ENCODE data around the gene MAST2.

MAST2 gene

GRCh38 chr1:45884700-45885099 lies 81.3 kb downstream of the MAST2 start:
- Histone ChIP-seq H3K36me3 (ENCODE audit: insufficient read depth, low read length) (peaks cover 4% of the 10 kb centered on the region; the same call in 1 of the 2 replicates), H3K9ac (ENCODE audit: low read length) (no peak overlapping the region), H3K4me3 (ENCODE audit: low read depth, low read length, poor library complexity, severe bottlenecking) (no peak overlapping the region), H3K4me1 (ENCODE audit: insufficient read depth, low read length, severe bottlenecking) (peaks cover 10% of the 10 kb centered on the region), H3K4me2 (ENCODE audit: low read length) (no peak overlapping the region), H3K9me2 (ENCODE audit: low read depth, low read length) (no peaks in the 10 kb centered on the region), H3K27ac (ENCODE audit: low read depth, low read length, poor library complexity, severe bottlenecking) (no peak overlapping the region), H3K27me3 (ENCODE audit: insufficient read depth, low read length) (no peaks in the 10 kb centered on the region), H3K9me3 (ENCODE audit: low read length) (no peaks in the 10 kb centered on the region), H3F3A (ENCODE audit: insufficient read depth, low read length) (no peaks in the 10 kb centered on the region), H3K79me2 (ENCODE audit: insufficient read depth, low read length) (no peaks in the 10 kb centered on the region), H2AFZ (ENCODE audit: low read length) (no peak overlapping the region), H4K20me1 (ENCODE audit: insufficient read depth, low read length) (no peaks in the 10 kb centered on the region)
- TF ChIP-seq, protein P1, sequence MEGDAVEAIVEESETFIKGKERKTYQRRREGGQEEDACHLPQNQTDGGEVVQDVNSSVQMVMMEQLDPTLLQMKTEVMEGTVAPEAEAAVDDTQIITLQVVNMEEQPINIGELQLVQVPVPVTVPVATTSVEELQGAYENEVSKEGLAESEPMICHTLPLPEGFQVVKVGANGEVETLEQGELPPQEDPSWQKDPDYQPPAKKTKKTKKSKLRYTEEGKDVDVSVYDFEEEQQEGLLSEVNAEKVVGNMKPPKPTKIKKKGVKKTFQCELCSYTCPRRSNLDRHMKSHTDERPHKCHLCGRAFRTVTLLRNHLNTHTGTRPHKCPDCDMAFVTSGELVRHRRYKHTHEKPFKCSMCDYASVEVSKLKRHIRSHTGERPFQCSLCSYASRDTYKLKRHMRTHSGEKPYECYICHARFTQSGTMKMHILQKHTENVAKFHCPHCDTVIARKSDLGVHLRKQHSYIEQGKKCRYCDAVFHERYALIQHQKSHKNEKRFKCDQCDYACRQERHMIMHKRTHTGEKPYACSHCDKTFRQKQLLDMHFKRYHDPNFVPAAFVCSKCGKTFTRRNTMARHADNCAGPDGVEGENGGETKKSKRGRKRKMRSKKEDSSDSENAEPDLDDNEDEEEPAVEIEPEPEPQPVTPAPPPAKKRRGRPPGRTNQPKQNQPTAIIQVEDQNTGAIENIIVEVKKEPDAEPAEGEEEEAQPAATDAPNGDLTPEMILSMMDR (IDR thresholded peaks at IDR 0.05; ENCODE audit: low read length): no peak
- TF ChIP-seq EZH2 (IDR thresholded peaks at IDR 0.05; ENCODE audit: borderline replicate concordance, low read length): no peak

- no peak overlapping the region for H3K27ac ChIP-seq (ENCODE audit: low read depth, low read length, poor library complexity, severe bottlenecking)
- TF ChIP-seq, protein P1 (IDR thresholded peaks at IDR 0.05; ENCODE audit: low read length): no peak
- TF ChIP-seq EZH2 (IDR thresholded peaks at IDR 0.05; ENCODE audit: borderline replicate concordance, low read length): no peak
- no peaks in the 10 kb centered on the region for H4K20me1 ChIP-seq (ENCODE audit: insufficient read depth, low read length)
- no peaks in the 10 kb centered on the region for H3K4me1 ChIP-seq (ENCODE audit: insufficient read depth, low read length, severe bottlenecking)
- H3K4me3 ChIP-seq (ENCODE audit: low read depth, low read length, poor library complexity, severe bottlenecking): no peak overlapping the region
- H3K79me2 ChIP-seq (ENCODE audit: insufficient read depth, low read length): no peaks in the 10 kb centered on the region
- H3K9me2 ChIP-seq (ENCODE audit: low read depth, low read length): no peaks in the 10 kb centered on the region
- H3F3A ChIP-seq (ENCODE audit: insufficient read depth, low read length): no peaks in the 10 kb centered on the region
- no peak overlapping the region for H2AFZ ChIP-seq (ENCODE audit: low read length)
- no peak overlapping the region for H3K4me2 ChIP-seq (ENCODE audit: low read length)
- no peak overlapping the region for H3K9ac ChIP-seq (ENCODE audit: low read length)
- H3K36me3 ChIP-seq (ENCODE audit: insufficient read depth, low read length): peaks cover 4% of the 10 kb centered on the region; the same call in 1 of the 2 replicates
- H3K27me3 ChIP-seq (ENCODE audit: insufficient read depth, low read length): no peaks in the 10 kb centered on the region
- H3K9me3 ChIP-seq (ENCODE audit: low read length): no peaks in the 10 kb centered on the region
Measured at GRCh38 chr1:45886229-45886628, 82.8 kb downstream of the MAST2 start.

DNA sequence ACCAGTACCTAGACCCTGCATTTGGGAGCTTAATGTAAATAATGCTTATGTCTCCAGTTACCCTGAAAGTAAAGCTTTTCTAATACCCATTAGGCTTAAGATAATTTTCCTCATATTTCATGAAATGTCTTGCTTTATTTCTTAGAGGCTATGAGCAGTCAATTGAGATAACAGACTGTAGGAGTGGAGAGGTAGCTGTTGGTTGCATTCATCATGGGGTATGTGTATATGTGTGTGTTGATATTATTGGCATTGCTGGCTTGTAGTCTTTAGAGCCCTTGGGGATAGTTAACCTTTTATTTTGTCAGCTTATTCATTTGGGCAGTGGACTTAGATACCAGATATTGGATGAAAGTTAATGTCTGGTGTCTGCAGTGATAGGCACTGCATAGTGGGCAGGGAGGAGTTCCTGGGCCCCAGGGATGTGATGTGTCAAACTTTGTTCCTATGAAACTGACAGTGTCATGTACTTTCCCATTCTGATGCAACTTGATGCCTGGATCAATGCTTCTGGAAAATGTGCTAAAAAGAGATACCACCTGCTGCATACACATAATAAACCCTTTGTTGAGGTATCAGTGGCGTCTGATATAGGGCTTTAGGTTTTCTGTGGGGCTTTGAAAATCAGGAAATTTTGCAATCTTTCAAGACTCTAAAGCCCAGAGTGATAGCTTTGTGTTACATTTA lies 83.9 kb downstream of the MAST2 start:
- no peaks in the 10 kb centered on the region for H3K27me3 ChIP-seq (ENCODE audit: insufficient read depth, low read length)

More for the DNA sequence above, 83.9 kb downstream of the MAST2 start:
- H3K79me2 ChIP-seq (ENCODE audit: insufficient read depth, low read length): no peaks in the 10 kb centered on the region
- H3K36me3 ChIP-seq (ENCODE audit: insufficient read depth, low read length): peaks cover 4% of the 10 kb centered on the region; the same call in 1 of the 2 replicates
- H4K20me1 ChIP-seq (ENCODE audit: insufficient read depth, low read length): no peaks in the 10 kb centered on the region
- no peaks in the 10 kb centered on the region for H3K9me3 ChIP-seq (ENCODE audit: low read length)
- no peak overlapping the region for H3K4me2 ChIP-seq (ENCODE audit: low read length)
- TF ChIP-seq, protein P1 (IDR thresholded peaks at IDR 0.05; ENCODE audit: low read length): no peak
- no peak for TF ChIP-seq EZH2 (IDR thresholded peaks at IDR 0.05; ENCODE audit: borderline replicate concordance, low read length)
- H3K4me3 ChIP-seq (ENCODE audit: low read depth, low read length, poor library complexity, severe bottlenecking): no peak overlapping the region
- H3K27ac ChIP-seq (ENCODE audit: low read depth, low read length, poor library complexity, severe bottlenecking): no peak overlapping the region
- no peaks in the 10 kb centered on the region for H3K4me1 ChIP-seq (ENCODE audit: insufficient read depth, low read length, severe bottlenecking)
- no peaks in the 10 kb centered on the region for H3K9me2 ChIP-seq (ENCODE audit: low read depth, low read length)
- no peak overlapping the region for H2AFZ ChIP-seq (ENCODE audit: low read length)
- H3F3A ChIP-seq (ENCODE audit: insufficient read depth, low read length): no peaks in the 10 kb centered on the region
- no peak overlapping the region for H3K9ac ChIP-seq (ENCODE audit: low read length)

Measured in OCI-LY1 (cell line).